Hippocampal formation (tissue), 2 donors: ENCODE measurements around the gene SNRNP48.

Source experiments
- DNase-seq, 2 donors: peaks; one replicate each; lab custom pipeline; 2025; lab: John Stamatoyannopoulos, UW

The SNRNP48 gene

GRCh38 chr6:7589949-7590917 lies at the start of gene SNRNP48:
TSS of gene SNRNP48 (plus strand) at chr6:7590198. CDS start at chr6:7590258, 60 bp downstream.
- peak; percentile 89 to 92 for DNase-seq

DNA sequence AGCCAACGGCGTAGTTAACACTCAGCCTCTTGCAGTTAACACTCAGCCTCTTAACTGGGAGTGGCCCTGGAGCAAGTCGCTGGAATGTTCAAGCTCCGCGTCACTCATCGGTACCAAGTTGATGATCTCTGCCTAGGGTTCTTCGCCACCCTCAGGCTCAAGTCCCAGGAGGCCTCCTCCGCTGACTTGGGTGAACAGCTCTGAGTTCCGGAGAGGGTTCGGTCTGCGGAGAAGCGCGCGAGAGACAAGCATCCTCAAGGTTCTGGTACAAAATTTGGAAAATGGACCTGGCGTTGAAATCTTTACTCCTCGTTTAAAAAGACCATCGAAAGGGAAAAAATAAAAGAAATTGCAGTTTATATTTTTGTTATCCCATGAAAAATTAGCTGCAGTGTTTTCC lies 49.4 kb upstream of the SNRNP48 start:
- no peak for DNase-seq

GRCh38 chr6:7541175-7542064 lies 48.6 kb upstream of the SNRNP48 start, which contains the start of gene DSP:
TSS of gene DSP (plus strand) at chr6:7541671. CDS start at chr6:7541916, 245 bp downstream.
- DNase-seq = no peak

DNA sequence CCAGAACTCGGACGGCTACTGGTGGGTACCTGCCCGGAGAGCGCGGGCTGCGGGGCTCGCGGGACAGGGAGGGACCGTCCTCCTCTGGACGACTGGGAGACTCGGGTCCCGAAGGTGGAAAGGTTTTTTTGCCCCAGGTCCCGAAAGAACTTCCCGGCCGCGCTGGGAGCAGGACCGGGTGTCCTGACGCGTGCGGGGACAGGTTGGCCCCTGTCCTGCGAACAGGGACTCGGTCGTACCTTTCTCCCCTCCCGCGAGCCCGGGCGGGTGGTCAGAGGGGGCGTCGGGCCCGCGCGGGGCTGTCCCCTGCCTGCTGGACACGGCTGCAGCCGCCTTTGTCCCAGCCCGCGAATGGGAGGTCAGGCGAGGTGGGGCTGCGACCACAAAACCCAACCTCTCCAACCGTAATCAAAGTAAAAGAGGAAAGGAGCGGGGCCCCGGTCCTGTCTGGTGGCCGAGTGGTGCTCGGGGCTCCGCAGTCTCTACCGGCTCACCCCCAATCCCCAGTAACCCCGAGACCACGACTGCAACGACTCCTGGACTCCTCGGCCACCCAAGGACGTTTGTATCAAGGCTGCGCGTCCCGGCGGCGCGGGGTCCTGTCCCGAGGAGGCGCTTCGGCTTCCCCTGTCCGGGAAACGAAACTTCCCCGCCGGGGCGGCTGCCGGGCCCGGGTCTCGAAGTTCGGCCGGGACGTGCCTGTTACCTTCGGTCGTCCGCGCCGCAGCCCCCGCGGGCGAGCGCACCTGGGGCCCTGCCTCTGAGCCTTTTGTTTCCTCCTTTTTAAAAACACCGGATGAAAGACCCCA lies 47.7 kb upstream of the SNRNP48 start:
- no peak for DNase-seq

DNA sequence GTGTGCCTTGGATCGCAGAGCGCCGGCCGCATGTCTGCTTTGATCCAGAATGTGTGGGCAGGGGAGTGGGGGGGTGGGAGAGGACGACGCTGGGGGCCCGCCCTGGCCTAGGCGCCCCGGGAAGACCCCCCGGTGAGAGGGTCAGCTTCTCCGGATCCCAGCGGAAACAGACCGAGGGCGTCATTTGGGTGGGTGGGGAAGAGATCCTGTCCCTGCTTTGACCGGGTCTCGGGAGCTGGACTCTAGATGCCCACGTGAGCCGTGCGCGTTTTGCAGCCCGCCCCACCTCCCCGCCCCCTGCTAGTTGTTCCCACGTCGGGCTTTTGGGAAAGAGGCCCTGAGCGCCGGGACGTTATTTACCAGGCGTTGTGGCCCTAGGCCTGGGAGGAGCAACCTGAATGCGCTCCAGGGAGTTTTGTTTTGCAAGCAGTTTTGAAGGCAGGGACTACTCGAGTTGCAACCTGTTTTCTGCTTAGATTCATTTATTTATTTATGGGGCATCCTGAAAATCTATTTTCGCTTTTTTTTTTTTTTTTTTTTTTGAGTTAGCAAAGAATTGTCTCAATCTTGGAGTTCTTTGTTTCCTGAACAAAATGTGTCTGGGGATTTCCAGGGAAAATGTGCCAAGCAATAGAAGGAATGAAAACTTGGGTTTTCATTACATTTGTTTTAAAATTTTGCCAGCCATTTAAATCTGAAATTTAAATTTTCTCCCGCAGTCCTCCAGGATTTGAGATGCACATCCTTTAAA lies 46.9 kb upstream of the SNRNP48 start:
- no peak for DNase-seq

DNA sequence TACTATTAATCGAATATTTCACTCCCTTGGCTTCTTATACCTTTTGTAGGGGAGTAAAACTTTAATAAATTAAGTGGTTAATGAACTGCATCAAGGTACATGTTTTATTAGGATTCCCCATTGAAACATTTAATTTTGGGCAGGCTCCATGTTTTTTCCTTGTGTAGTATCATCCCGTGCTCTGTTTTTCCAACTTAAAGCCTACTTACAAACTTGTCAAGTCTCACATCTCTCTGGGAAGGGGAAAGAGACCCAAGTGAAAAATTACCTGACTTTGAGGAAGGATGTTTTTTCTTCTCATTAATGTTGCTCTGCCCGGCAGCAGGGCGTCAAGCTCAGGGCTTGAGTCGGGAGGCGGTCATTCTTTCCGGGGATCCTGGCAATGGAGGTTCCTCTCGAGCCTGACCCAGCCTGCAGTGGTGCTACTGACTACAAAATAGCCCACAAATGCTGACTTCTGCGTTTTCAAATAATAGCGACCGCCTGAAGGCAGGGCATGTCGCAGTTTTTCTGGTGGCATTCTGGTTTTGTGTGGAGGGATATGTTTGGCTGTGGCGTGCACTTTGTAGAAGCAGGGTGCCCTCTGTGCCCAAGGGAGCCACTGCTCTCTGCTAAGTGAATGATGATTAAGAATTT lies 46.1 kb upstream of the SNRNP48 start:
- DNase-seq = no peak

GRCh38 chr6:7544597-7544996 lies 45.4 kb upstream of the SNRNP48 start:
- DNase-seq = no peak

DNA sequence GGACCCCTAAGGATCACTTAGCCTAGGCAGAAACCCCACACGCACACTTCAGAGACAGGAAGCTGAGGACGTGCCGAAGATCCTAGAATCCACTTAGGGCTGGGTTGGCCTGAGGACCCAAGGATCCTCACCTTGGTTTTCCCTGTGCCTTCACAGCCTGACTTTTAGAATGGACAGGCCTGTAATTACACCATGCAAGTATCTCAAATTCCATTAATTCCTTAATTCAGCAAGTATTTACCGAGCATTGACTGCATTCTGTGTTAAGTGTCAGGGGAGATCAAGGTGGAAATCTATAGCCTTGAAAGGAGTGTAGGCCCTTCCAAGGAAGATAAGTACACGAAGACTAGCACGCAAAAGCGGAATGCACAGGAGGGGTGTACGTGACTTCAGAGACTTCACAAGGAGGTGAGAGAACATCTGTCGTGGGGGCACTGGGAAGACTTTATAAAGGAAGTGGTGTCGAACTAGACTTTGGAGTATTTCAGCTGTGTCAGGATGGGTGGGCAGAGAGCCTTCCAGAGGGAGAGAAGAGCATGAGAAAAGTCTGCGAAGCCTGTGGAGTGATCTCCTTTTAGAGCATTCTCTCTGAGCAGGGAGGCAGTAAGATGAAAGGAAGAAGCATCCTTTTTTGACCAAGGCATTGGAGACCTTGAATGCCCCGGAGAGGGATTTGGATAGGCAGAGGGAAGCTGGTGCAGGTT lies 44.5 kb upstream of the SNRNP48 start:
- DNase-seq = no peak

- no peak for DNase-seq
These were observed 44.0 kb upstream of the SNRNP48 start for GRCh38 chr6:7546020-7546369.

GRCh38 chr6:7546383-7546782 lies 43.6 kb upstream of the SNRNP48 start:
- DNase-seq = no peak

DNA sequence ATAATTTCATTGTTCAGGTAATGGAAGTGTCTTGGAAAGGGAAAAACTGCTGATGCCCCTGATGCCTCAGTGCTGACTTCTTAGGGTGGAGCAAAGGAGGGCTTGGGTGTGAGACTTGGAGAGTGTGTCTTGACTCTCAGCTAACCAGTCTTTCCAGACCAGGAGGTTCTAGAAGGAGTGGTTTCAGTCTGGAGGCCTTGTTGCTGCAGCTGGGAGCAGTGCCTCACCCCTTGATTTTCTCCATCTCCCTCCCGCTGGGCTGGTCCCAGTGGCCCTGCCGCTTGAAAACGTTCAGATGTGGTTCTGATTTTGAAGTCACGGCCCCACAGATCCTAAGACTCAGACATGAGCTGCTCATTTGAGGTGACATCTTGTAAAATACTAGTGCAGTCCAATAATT lies 43.1 kb upstream of the SNRNP48 start:
- no peak for DNase-seq

GRCh38 chr6:7547315-7547714 lies 42.7 kb upstream of the SNRNP48 start:
- no peak for DNase-seq

GRCh38 chr6:7550433-7550801 lies 39.6 kb upstream of the SNRNP48 start:
- DNase-seq = no peak

DNA sequence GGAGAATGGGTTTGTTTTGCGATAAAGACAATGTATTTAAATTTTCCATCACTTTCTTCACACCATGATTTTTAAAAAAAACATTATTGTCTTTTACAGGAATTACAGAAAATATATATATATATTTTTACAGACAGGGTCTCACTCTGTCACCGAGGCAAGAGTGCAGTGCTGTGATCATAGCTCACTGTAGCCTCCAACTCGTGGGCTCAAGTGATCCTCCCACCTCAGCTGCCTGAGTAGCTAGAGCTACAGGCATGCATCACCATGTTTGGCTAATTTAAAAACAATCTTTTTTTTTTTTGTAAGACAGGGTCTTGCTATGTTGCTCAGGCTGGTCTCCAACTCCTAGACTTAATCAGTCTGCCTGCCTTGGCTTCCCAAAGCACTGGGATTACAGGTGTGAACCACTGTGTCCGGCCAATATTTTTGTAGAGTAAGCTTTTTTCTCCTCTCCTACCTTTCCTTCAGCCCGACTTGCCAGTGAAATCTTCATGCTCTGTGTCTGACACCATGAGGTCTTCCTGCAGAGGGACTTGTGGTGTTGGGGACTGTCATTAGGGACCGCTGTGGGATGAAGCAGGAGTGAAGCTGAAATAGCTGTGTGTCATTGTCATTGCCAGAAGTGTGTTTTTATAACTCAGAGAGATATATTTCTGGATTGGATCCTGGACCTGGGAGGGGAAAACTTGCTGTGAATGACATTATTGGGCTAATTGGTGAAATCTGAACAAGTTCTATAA lies 35.3 kb upstream of the SNRNP48 start:
- no peak for DNase-seq

GRCh38 chr6:7555671-7556070 lies 34.3 kb upstream of the SNRNP48 start:
- no peak for DNase-seq

DNA sequence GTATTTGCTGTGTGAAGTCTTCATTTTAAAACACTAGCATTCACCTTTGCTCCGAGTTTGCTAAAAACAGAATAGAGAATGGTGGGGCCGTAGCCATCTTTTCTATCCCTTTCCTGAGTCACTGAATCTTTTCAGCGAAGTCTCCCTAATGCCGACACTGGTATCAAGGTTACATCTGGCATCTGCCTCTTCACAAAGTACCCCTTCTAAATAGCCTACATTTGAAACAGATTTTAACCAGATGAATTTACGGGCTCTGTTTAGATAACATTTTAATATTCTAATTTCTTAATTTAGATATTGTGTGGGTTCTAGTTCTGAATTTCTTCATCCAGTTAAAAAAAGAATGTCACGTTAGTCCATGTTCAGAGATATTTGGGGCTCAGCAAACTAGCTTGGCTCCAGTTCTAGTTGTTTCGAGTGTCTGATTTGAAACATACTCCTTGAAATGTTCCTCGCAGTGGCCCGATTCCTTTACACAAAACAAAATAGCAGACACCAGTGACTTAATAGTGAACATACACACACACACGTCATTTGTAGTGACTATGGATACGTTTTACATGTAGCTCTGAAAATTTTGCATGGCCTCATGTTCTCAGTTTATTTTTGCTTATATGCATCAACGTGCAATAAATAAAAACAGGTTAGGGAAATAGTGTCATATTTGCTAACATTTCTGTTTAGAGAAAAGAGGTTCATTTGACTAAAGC lies 33.4 kb upstream of the SNRNP48 start:
- no peak for DNase-seq

DNA sequence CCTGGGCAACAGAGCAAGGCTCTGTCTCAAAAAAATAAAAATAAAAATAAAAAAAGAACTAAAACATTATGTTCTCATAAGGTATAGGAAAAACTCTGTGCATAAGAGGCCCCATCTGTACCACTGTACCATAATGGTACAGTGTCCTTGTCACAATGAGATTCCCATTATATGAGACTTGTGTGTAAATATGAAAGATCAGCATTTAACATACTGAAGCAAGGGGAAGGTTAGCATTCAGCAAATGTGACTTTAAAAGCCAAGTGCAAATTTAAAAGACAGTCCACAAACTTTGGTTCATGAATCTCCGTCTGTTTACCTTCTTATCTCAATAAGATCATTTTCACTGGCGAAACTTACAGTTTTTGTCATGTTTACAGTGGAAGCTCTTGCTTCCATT lies 32.3 kb upstream of the SNRNP48 start:
- no peak for DNase-seq

GRCh38 chr6:7558781-7559180 lies 31.2 kb upstream of the SNRNP48 start:
- no peak for DNase-seq

- DNase-seq = no peak
These were observed 30.8 kb upstream of the SNRNP48 start for GRCh38 chr6:7559196-7559595.
